Activated CD8-positive, alpha-beta memory T cell treated with anti-CD3 and anti-CD28 coated beads, Interleukin-2, amount 50 U/mL, for 24 hours (primary cell): ENCODE measurements around the gene CMTR1.
A peak's percentile ranks its signal among the peaks of the same experiment; 100 is the strongest.

Experiments used
- DNase-seq: peaks from one replicate; pipeline ENCODE4 v3.0.0-alpha.2; 2020; ENCODE audit errors: extremely low read depth

CMTR1 gene

DNA sequence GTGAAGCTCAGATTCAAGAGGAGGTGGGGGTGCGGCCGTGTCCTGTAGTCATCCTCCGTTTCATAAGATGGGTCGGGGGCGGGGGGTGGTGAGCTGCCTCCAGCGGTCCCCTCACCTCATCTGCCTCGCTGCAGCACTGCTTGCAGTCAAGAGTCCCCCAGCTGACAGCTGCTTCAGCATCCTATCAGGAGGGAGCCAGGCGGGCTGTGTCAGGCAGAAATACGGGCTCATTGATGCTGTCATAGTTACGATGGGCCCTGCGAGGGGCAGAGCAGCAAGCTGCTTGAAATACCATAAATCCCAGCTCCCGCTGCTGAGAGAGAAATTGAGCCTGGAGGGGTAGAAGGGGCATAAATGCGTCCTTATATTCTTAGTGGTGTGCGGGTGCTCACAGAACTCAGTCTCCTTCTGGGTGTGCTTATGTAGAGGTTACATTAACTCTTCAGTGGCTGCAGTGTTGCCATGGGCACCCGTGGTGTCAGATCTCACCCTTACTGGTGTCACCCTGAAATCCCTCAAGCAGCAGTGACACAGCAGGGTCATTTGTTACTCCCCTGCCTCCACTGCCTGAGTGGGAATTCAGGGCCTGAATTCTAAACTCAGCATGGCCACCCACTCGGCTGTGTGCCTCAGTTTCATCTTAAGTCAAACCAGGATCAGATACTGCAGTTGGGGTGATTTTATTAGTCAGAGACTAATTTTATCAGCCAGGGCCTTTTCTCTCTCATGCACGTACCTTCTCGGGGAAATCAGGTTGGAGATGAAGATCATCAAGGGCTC lies 44.8 kb downstream of the CMTR1 start:
- DNase-seq, result no peak

GRCh38 chr6:37478827-37479226 lies 45.8 kb downstream of the CMTR1 start:
- DNase-seq, result no peak

GRCh38 chr6:37479266-37479854 lies 46.3 kb downstream of the CMTR1 start:
- no peak for DNase-seq

GRCh38 chr6:37480118-37480736 lies 47.2 kb downstream of the CMTR1 start:
- DNase-seq, result no peak

DNA sequence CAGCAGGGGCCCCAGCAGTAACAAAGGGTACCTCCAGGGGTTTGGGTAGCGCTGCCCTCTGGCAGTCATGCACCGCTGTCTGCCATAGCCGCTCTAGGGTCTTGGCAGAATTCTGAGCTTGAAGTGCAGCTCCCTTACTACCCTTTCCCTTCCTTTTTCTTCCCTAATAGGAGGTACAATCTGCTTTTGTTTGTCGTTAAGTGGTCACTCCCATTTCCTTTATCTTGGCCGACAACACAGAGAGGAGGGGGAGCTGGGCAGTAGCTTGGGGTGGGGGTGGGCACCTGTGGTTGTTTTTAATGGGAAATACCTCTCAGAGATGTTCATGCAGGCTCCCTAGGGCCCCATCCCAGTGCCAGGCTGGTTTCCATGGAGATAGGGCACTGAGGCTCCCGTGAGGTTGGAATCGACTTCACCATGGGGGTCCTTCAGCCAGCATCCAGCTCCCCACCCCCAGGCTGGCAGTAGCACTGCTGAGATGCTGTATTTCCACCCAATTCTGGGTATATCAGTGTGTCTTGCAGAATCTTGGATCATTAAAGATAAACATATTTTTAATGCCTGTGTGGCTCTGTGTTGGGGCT lies 48.0 kb downstream of the CMTR1 start:
- DNase-seq, result no peak

GRCh38 chr6:37481711-37482605 lies 48.9 kb downstream of the CMTR1 start:
- DNase-seq, result no peak

DNA sequence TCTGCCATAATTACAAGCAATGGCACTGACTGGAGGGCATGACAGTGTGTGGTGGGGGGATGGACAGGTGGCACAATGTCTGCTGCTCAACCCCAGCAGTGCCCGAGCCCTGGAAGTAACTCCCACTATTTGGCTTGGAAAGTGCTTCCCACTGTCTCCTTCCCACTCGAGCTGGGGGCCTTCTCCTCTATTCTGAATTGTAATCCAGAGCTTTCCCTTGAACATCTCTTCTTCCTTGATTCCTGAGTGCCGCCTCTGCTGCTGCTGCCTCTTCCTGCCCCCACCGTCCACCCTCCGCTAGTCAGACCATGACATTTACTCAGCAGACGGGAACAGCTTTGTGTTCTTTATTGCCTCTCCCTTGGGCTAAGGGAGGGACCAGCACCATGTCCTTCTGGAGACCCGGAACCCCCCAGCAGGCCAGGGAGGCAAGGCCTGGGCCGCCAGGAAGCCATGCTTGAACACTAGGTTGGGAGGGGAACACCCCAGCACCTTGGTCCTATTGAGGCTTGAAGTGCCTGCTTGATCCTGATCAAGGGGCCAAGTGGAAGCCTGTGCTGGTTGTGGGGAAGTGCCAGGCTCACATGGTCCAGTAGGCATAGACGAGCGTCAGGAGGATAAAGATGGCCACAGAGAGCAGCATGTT lies 49.7 kb downstream of the CMTR1 start:
- DNase-seq, result no peak

DNA sequence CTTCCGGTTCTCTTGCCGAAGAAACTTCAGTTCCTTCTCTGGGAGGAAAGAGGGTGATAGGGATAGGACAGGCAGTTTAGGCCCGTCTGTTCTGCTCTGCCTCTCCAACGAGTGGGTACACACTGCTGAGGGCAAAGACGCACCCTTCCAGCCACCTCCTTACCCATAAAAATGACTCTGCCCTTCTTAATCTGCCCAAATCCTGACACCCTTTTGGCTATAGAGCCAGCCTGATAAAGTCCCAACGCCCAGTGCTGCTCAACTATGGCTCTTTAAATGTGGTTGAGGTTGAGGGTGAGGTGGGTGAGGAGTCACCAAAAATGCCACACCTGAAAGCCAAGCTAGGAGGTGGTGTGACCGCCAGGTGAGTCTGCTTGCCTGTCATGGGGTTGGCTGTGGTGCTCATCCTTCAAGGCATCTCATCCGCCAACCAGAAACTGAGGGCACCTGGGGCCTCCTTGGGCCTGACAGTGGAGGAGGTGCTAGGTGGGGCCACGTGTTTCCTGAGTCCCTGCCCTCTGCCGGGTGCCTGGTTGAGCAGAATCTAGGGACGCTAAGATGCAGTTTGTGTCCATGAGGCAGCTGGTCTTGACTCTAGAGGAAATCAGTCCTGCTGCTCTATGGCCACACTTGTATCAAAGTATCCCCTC lies 50.4 kb downstream of the CMTR1 start:
- no peak for DNase-seq

GRCh38 chr6:37483917-37484785 lies 51.1 kb downstream of the CMTR1 start:
- DNase-seq, result peak; percentile 40

GRCh38 chr6:37484786-37485170 lies 51.8 kb downstream of the CMTR1 start:
- no peak for DNase-seq

DNA sequence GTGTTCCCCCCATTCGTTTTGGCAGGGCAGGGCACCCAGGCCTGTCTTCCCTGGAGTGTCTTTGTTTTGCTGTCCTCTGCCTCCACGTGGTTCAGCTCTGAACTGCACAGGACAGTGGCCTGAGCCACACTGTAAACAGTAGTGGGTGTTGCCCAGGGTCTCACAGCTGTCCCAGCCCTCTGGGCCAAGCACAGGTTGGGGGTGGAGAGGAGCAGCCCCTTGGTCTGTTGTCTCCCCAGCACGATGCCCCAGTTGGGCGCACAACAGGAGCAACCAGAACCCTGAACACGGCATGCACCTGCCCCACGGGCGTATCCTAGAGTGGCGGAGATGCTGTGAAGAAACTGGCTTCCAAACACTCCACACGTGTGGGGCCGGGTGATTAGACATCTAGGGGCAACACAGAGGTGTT lies 52.3 kb downstream of the CMTR1 start:
- DNase-seq, result no peak

GRCh38 chr6:37486121-37486839 lies 53.3 kb downstream of the CMTR1 start:
- no peak for DNase-seq

DNA sequence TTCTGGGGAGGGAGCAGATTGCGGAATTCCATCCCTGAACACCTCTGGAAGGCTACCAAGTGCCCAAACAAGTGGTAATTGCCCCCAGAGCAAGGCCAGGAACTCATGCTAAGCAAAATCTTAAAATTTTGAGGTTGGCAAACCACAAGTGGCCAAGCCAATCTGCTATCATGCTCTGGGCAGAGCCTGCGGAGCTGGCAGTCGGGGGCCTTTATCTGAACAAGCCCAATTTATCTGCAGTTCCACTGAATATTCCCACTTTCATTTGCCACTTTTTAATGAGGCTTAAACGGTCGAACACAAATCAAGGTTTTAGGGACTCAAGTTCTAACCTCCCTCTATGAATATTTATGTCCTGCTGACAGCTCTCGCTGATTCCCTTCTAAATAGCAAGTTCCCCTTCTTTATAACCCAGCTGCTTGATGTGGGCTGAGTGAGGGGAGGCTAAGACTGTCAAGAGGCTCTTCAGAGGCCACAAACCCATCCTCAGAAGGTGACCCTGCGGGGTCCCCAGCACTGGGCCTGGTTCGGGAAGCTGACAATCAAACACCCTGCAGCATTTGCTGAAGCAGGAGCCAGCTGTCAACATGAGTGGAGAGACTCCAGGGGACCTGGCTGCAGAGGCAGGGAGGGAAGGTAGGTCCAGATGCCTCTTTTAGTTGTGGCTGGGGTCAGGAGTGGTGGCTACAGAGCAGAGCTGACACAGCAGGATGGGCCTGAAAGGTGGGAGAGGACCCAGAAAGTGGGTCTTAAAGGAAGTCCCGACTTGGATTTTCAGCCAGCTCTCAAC lies 54.8 kb downstream of the CMTR1 start:
- no peak for DNase-seq

GRCh38 chr6:37488476-37488875 lies 55.5 kb downstream of the CMTR1 start:
- no peak for DNase-seq

DNA sequence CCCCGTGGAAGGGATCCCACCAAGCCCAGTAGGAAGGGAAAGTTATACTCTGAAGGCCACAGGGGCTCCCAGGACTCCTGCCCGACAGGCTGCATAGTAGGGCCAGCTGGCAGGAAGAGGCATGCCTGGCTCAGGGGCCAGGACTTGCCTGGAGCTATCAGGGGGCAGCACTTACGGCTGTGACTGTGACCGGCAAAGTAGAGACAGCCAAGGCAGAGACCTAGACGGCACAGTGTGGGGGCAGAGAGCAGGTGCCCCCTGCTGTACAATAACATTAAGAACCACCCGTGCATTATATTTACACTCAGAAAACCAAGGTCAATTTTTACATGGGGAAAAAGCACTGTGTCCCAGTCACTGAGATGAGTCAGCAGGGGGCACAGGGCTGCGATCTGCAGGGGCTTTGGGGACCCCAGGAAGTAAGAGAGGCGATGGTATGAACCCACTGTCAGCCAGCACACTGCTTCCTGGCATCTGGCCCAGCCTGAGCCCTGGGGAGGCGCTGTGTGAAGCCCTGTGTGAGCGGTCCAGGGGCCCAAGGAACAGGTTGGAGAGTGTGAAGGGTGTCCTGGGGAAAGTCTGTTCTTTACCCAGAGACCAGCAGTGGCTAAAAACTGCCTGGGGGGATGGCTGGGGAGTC lies 56.8 kb downstream of the CMTR1 start:
- no peak for DNase-seq

GRCh38 chr6:37490536-37491170 lies 57.6 kb downstream of the CMTR1 start:
- no peak for DNase-seq

- no peak for DNase-seq
Observed at GRCh38 chr6:37491171-37491829, 58.3 kb downstream of the CMTR1 start.
